ENCODE measurements around the gene KCNQ1.

KCNQ1 gene

DNA sequence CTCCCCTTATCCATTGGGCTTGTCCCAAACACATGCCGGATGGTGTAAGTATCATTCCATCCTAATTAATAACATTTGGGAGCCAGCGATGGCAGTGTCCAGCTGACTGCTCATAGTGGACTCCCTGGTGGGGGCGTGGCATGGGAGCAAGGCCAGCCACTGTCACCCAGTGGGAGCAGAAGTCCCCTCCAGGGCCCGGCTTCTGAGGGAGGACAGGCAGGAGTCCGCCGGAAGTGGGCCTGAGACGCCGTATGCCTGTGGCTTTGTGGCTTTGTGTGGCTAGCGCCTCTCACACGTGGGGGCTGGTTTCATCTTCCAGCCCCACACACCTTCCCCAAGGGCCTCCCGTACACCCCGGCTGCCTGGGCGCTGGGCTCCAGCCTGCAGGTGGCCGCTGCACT, 124.5 kb downstream of the KCNQ1 start:
- Mint-ChIP-seq H3K4me1 (ENCODE audit: low read depth) (peaks cover 24% of the 10 kb centered on the region), H3K4me3 (no peak overlapping the region), H3K27me3 (no peaks in the 10 kb centered on the region), H3K27ac (no peak overlapping the region), H3K36me3 (ENCODE audit: low read depth) (peaks cover 59% of the 10 kb centered on the region), H3K9me3 (no peaks in the 10 kb centered on the region)
- intact Hi-C loops (cut with micrococcal nuclease) = no loop called here

DNA sequence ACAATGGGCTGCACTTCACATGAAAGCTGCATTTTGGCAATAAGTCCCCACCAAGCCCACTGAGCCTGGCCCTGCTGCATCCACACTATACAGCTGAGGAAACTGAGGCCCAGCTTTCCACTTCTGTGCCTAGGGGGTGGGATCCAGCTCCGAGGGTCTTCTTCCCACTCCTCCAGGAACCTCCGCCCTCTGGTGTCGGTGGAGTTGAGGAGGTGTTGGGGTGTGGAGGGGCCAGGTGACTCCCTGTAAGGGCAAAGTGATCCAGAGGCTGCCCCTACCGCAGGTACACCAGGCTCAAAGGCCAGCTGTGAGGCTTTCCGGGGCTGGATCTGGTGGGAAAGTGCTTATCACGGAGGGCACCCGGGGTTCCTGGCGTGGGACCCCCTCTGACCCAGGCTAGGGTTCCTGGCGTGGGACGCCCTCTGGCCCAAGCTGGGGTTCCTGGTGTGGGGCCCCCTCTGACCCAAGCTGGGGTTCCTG, 125.0 kb downstream of the KCNQ1 start:
- intact Hi-C loops (cut with micrococcal nuclease) = no loop called here
- Mint-ChIP-seq H3K4me3 (no peak overlapping the region), H3K4me1 (ENCODE audit: low read depth) (peaks cover 20% of the 10 kb centered on the region), H3K36me3 (ENCODE audit: low read depth) (peaks cover 64% of the 10 kb centered on the region), H3K27me3 (no peaks in the 10 kb centered on the region), H3K9me3 (no peaks in the 10 kb centered on the region), H3K27ac (no peak overlapping the region)

DNA sequence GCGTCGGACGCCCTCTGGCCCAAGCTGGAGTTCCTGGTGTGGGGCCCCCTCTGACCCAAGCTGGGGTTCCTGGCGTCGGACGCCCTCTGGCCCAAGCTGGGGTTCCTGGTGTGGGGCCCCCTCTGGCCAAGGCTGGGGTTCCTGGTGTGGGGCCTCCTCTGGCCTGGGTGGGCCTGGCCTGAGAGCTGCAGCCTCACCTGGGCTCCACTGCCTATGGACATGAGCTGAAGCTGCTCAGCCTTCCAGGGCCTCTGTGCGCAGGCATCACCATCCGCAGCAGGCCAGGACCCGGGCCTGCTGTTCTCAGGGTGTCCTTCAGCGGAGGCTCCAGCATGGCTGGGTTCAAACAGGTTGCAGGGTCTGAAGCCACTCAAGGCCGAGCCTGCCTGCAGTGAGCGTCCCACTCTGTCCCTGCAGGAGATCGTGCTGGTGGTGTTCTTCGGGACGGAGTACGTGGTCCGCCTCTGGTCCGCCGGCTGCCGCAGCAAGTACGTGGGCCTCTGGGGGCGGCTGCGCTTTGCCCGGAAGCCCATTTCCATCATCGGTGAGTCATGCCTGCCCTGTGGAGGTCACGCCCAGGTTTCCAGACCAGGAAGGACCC, 125.5 kb downstream of the KCNQ1 start:
- Mint-ChIP-seq H3K4me1 (ENCODE audit: low read depth) (peaks cover 14% of the 10 kb centered on the region), H3K36me3 (ENCODE audit: low read depth) (peaks cover 69% of the 10 kb centered on the region), H3K27me3 (no peaks in the 10 kb centered on the region), H3K9me3 (no peaks in the 10 kb centered on the region), H3K4me3 (no peak overlapping the region), H3K27ac (no peak overlapping the region)
- intact Hi-C loops (cut with micrococcal nuclease) = no loop called here

DNA sequence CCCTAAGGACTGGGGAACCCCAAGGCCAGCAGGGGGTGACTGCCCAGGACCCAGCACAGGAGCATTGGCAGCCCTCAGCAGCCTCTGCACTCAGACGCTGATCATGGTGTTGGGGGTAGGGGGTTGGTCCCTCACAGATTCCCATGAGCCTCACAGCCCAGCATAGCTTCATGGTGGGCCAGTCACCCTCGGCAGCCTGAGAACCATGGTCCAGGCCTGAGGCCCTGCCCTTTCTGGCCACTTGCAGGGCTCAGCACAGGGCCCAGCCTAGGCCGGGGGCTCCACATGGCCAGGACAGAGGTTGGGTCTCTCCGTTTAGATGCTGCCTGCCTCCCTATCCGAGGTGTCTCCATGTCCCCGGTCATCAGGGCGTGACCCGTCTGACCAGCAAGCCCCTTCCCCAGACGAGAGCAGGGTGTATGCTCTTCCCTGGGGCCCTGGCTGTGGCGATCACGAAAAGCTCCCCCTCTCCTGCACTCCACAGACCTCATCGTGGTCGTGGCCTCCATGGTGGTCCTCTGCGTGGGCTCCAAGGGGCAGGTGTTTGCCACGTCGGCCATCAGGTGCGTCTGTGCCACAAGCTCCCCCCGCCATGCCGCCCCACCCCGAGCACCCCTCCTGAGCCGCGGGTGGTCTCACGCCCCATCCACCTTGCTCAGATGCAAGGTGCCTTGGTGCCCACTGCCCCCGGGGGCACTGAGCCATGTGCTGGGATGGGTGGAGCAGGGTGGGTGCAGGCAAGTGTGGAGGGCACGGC, 126.2 kb downstream of the KCNQ1 start:
- Mint-ChIP-seq H3K4me3 (no peak overlapping the region), H3K4me1 (ENCODE audit: low read depth) (peaks cover 7% of the 10 kb centered on the region), H3K27ac (no peak overlapping the region), H3K36me3 (ENCODE audit: low read depth) (peaks cover 74% of the 10 kb centered on the region), H3K27me3 (no peaks in the 10 kb centered on the region), H3K9me3 (no peaks in the 10 kb centered on the region)
- intact Hi-C loops (cut with micrococcal nuclease) = no loop called here

DNA sequence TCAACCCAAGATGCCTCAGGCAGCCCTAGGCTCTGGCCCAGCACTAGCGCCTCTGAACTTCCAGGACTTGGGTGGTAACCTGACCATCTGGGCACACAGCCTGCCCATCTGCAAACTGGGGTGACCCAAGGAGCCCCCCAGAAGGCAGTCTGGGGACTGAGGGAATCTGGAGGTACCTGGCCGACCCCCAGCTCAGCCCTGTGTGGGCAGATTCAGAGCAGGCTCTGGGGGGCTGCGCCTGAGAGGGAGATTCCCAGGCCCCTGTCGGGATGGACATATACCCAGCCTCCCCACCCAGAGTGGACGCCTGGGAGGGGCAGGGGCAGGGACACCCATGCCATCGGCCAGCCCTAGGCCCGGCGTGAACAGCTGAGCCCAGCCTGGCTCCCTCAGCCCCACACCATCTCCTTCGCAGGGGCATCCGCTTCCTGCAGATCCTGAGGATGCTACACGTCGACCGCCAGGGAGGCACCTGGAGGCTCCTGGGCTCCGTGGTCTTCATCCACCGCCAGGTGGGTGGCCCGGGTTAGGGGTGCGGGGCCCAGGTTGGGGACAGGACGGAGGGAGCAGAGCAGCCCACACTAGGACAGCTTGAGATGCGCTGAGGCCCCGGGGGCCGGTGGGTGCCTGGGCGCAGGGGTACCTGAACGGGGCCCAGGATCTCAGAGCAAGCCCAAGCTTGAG, 126.9 kb downstream of the KCNQ1 start:
- Mint-ChIP-seq H3K27me3 (no peaks in the 10 kb centered on the region), H3K4me1 (ENCODE audit: low read depth) (no peaks in the 10 kb centered on the region), H3K9me3 (no peaks in the 10 kb centered on the region), H3K36me3 (ENCODE audit: low read depth) (peaks cover 77% of the 10 kb centered on the region), H3K27ac (no peak overlapping the region), H3K4me3 (no peak overlapping the region)
- intact Hi-C loops (cut with micrococcal nuclease) = no loop called here

DNA sequence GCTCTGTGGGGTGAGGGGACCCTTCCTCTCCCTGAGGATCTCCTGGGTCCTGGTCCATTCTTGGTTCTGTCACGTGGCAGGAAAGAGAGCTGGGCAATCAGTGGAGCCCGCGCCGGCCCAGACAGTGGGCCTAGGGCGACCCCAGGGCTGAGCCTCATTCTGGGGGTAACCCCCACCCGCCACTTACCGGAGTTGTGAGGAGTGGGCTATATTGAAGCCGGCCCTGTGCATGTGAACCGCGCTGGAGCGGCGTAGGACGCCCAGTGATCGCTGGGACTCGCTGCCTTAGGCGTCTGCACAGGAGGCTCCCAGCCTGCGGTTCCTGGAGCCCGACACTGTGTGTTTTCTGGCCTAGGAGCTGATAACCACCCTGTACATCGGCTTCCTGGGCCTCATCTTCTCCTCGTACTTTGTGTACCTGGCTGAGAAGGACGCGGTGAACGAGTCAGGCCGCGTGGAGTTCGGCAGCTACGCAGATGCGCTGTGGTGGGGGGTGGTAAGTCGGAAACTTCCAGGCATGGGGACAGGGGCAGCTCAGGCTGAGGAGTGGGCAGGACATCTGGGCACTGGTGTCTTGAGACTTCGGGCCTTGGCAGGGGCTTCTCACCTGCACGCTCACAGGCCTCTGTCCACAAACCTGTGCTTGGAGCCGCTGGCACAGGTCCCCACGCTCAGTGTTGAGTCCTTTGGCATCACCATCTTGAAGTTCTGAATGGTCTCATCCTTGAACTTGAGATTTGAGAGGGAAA, 127.9 kb downstream of the KCNQ1 start:
- intact Hi-C loops (cut with micrococcal nuclease) = no loop called here
- H3K36me3 Mint-ChIP-seq (ENCODE audit: low read depth) = peaks cover 86% of the 10 kb centered on the region
- H3K4me1 Mint-ChIP-seq (ENCODE audit: low read depth) = no peaks in the 10 kb centered on the region
- H3K27me3 Mint-ChIP-seq = no peaks in the 10 kb centered on the region
- no peak overlapping the region for H3K4me3 Mint-ChIP-seq
- no peaks in the 10 kb centered on the region for H3K9me3 Mint-ChIP-seq
- H3K27ac Mint-ChIP-seq = no peak overlapping the region

DNA sequence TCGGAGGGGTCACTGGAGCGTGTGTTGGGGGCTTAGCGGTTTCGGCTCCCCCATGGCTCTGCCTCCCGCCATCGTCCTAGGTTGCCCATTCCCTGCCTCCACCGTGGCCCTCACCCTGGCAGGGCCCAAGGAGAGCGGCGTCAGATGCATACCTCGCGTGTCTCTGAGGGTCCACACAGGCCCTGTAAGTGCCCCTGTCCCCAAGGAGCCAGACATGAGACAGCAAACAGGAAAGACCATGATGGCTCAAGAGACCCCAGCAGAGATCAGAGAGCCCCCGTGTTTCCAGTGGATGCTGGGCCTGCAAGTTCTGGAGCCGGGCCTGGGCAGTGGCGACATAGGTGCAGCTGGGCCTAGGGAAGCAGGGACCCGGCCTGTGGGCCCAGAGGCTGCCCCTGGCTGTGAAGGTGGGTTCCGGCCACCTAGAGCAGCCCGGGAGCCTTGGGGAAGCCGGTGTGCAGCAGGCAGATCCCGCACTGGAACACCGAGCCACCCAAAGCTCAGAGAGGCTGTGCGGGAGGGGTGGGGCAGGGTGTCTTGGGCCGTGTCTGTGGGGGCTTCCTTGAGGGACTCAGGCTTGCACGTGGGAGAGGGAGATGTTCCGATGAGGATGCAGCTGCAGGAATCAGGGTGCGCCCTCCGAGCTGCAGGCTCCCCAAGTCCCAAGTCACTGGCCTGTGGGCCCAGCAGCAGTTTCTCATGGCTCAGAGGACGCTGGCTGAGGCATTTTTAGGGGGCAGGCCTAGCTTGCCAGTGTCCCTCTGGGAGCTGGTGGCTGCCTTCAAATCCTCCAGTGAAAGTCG, 128.6 kb downstream of the KCNQ1 start:
- Mint-ChIP-seq H3K4me1 (ENCODE audit: low read depth) (no peaks in the 10 kb centered on the region), H3K27me3 (no peaks in the 10 kb centered on the region), H3K36me3 (ENCODE audit: low read depth) (peaks cover 93% of the 10 kb centered on the region), H3K27ac (no peak overlapping the region), H3K9me3 (no peaks in the 10 kb centered on the region), H3K4me3 (no peak overlapping the region)
- intact Hi-C loops (cut with micrococcal nuclease) = no loop called here

DNA sequence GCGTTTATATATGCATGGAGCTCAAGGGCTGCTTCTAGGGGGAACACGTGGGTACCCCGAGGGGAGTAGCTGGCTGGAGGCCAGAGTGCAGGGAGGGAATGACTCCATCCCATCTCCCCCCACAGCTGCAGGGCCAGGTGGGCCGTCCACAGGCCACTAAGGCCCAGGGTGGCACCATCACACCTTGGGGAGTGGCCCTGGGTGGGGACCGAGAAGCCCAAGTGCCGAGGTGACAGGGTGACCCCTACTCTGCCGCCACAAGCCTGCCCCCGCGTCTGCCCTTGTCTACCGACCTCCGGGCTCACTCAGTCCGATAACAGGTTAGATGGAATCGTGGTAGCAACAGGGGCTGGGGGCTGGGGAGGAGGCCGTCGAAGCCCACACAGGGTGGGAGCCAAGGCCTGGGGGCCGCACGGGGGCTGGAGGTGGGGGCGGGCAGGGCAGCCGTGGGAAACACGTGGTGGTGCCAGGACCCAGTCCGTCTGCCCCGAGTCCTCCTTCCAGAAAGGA, 129.3 kb downstream of the KCNQ1 start:
- no peak overlapping the region for H3K27ac Mint-ChIP-seq

DNA sequence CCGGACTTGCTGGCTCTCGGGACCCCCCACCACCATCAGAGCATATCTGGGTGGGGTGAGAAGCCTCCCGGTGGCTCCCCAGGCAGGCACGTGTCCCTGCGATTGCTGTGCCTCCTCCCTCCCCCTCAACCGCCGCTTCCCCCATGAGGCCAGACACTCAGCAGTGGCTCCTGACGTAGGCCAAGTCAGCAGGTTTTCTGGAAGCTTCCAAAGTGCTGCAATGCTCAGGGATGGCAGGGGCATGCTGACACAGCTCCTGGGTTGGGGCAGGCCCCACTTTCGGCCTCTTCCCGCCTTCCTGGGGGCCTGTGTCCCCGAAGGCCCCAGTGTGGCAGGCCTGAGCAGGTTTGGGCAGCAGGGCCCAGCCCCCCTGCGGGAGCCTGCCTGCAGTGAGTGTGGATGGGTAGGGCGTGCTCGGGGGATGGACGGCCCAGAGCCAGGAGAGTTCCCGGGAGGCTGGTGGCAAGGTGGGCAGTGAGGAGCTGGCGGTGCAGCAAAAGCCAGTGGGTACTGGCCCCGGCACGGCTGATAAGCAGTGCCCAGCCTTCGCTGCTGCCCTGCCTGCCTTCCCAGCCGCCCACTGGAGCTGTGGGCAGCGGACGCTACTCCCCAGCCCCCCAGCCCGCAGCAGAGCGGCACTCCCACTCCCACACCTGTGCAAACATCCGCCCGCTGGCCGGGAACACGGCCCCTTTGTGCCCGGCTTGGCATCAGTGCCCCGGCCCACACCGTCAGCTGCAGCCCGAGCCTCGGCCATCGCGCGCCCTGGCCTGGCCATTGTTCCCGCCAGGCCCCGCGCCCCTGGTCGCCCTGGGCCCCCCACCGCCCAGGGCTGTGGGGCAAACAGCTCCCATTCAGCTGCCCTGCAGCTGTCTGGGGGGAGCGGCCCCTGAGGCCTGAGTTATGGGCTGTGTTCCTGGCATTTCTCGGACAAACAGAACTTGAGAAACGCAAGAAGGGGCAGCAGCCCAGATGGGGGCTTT, 130.0 kb downstream of the KCNQ1 start:
- H3K9me3 Mint-ChIP-seq = no peaks in the 10 kb centered on the region
- intact Hi-C loops (cut with micrococcal nuclease) = no loop called here
- H3K4me3 Mint-ChIP-seq = no peak overlapping the region
- no peaks in the 10 kb centered on the region for H3K4me1 Mint-ChIP-seq (ENCODE audit: low read depth)
- H3K27ac Mint-ChIP-seq = no peak overlapping the region
- H3K36me3 Mint-ChIP-seq (ENCODE audit: low read depth) = peaks cover 97% of the 10 kb centered on the region
- no peaks in the 10 kb centered on the region for H3K27me3 Mint-ChIP-seq

More for the DNA sequence above, 129.3 kb downstream of the KCNQ1 start:
- no peaks in the 10 kb centered on the region for H3K4me1 Mint-ChIP-seq (ENCODE audit: low read depth)
- peaks cover 93% of the 10 kb centered on the region for H3K36me3 Mint-ChIP-seq (ENCODE audit: low read depth)
- intact Hi-C loops (cut with micrococcal nuclease) = no loop called here
- no peaks in the 10 kb centered on the region for H3K27me3 Mint-ChIP-seq
- no peaks in the 10 kb centered on the region for H3K9me3 Mint-ChIP-seq
- no peak overlapping the region for H3K4me3 Mint-ChIP-seq

DNA sequence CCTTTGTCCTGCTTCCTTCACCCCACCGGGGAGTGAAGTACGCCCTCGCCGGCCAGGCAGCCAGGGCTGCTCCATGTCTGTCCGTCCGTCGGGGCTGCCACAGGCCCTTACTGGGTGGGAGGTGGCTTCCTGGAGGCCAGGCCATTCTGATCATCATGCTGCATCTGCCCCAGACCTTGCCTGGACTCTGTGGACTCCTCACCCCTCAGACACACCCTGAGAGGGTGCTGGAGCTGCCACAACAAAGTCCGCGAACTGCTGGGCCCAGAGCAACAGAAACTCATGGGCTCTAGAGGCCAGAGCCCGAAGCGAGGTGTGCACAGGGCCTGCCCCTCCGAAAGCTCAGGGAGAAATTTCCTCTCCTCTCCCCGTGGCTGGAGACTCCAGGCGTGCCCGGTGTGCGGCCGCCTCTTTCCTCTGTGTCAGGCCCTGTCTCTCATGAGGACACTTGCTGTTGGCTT, 130.8 kb downstream of the KCNQ1 start:
- Mint-ChIP-seq H3K27ac (no peak overlapping the region), H3K9me3 (no peaks in the 10 kb centered on the region), H3K4me1 (ENCODE audit: low read depth) (no peaks in the 10 kb centered on the region), H3K4me3 (no peak overlapping the region), H3K36me3 (ENCODE audit: low read depth) (peaks cover 95% of the 10 kb centered on the region), H3K27me3 (no peaks in the 10 kb centered on the region)
- intact Hi-C loops (cut with micrococcal nuclease) = no loop called here

DNA sequence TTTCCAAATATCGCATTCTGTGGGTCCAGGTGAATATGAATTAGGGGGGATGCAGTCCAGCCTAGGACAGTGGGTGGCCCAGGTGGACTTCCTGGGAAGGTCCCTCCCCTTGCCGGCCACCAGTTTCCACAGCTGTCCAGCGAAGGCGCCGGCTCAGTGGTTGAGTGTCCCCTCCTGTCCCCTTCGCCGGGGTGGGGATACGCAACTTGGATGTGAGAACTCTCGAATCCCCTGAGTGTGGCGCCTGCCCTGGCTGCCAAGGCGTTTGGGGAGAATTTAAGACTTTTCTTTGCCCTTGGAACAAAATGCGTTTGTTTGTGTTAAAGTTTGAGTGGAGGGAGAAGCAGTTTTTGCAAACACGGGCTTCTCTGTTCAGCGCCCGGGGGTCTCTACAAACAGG, 131.3 kb downstream of the KCNQ1 start:
- no peak overlapping the region for H3K4me3 Mint-ChIP-seq
- no peaks in the 10 kb centered on the region for H3K4me1 Mint-ChIP-seq (ENCODE audit: low read depth)
- H3K36me3 Mint-ChIP-seq (ENCODE audit: low read depth) = peaks cover 94% of the 10 kb centered on the region
- no peak overlapping the region for H3K27ac Mint-ChIP-seq
- no peaks in the 10 kb centered on the region for H3K9me3 Mint-ChIP-seq
- no peaks in the 10 kb centered on the region for H3K27me3 Mint-ChIP-seq
- intact Hi-C loops (cut with micrococcal nuclease) = no loop called here

DNA sequence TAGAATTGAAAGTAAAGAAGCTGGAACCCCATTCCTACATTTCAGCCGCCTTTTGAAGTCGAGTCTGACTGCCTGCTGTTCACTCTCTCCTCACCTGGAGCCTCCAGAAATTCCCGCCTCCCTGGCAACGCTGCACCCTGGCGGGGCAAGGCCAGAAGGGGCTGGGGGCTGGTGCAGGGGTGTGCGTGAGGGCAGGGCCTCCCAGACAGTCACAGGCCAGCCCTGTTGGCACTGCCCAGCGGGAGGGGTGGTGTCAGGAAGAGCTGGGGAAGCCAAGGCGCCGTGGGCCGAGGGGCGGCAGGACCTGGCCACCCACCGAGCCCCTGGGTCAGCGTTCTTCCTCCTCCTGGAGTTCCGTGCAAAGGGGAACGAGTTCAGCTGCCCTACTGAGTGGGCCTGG, 131.7 kb downstream of the KCNQ1 start:
- Mint-ChIP-seq H3K36me3 (ENCODE audit: low read depth) (peaks cover 90% of the 10 kb centered on the region), H3K27me3 (no peaks in the 10 kb centered on the region), H3K4me3 (no peak overlapping the region), H3K27ac (no peak overlapping the region), H3K4me1 (ENCODE audit: low read depth) (no peaks in the 10 kb centered on the region), H3K9me3 (no peaks in the 10 kb centered on the region)
- intact Hi-C loops (cut with micrococcal nuclease) = no loop called here
